Stimulated activated CD4-positive, alpha-beta T cell treated with anti-CD3 and anti-CD28 coated beads, Interleukin-2, amount 100 ng/mL, for 4 hours (primary cell): Measurements from ENCODE around the gene MIEF2.
"Not testable (repeated sequence)": the region's sequence is repeated elsewhere in the genome, so short reads cannot be mapped to it uniquely, and the experiment has no call there.

ENCODE experiments used
- DNase-seq: peaks from one replicate; pipeline ENCODE4 v3.0.0-alpha.2; 2020; ENCODE audit warnings: low read depth

MIEF2 gene

DNA sequence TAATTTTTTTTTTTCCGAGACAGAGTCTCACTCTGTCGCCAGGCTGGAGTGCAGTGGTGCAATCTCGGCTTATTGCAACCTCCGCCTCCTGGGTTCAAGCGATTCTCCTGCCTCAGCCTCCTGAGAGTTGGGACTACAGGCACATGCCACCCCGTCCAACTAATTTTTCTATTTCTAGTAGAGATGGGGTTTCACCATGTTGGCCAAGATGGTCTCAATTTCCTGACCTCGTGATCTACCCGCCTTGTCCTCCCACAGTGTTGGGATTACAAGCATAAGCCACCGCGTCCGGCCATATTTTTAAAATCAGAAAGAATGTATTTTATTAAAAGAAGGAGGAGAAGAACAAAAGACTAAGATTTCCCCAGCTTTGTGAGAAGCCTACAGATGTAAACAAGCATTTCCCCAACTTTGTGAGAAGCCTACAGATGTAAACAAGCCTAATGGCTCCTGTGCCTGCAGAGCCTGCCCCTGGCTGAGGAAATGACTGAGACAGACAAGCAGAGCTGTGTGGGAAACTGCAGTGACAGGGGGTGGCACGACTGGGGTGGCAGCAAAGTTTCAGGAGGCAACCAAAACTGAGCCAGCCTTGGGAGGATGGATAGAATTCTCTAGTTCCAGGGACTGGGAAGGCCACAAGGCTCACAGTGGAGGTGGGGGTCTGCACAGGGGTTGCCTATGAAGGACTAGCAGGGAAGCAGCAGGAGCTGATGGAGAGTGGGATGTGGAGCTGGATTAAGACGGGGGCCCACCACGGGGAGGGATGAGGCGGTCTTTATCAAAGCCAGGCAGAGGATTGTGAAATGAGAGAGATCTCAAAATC lies 31.5 kb downstream of the MIEF2 start:
- no peak for DNase-seq

- DNase-seq = not testable (repeated sequence)
Observed at GRCh38 chr17:18298061-18298460, 37.6 kb downstream of the MIEF2 start.

DNA sequence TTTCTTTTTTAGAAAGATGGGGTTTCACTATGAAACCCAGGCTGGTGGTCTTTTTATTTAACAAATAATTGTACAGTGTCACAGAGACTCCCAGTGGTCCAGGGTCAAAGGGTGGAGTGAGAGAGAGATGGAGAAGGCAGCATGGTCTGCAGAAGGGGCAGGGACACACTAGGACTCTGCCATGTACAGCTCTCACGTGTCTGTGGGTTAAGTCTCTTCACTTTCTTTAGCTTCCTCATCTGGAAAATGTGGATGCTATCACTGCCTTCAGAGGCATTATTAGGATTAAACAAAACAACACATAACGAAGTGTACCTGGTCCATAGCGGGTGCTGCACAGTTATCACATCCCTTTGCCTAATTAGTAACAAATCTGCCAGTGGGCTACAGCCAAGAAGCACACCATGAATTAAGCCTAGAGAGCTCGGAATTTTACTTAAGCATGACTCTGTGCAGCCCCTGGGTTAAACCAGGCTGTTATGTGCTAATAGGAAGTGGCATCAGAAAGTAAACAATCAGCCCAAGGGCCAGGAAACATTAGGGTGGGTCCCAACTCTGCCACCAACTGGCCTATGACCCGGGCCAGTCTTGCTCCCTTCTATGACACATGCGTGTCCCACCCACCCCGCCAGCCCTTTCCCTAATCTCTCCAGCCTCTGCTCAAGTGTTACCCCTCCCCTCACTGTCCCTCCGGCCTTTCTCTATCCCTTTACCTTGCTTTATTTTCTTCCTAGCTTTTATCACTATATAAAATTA lies 40.4 kb downstream of the MIEF2 start:
- no peak for DNase-seq

GRCh38 chr17:18303206-18303605 lies 42.7 kb downstream of the MIEF2 start:
- DNase-seq = not testable (repeated sequence)

DNA sequence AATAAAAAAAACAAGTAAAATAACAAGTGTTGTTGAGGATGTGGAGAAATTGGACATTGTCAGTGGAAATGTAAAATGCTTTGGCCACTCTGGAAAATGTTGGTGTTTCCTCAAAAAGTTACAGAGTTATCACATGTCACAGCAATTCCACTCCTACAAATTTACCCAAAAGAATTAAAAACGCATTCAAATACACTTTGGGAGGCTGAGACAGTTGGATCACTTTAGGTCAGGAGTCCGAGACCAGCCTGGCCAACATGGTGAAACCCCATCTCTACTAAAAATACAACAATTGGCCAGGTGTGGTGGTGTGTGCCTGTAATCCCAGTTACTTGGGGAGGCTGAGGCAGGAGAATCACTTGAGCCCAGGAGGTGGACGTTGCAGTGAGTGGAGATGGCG lies 48.7 kb downstream of the MIEF2 start:
- DNase-seq = no peak

DNA sequence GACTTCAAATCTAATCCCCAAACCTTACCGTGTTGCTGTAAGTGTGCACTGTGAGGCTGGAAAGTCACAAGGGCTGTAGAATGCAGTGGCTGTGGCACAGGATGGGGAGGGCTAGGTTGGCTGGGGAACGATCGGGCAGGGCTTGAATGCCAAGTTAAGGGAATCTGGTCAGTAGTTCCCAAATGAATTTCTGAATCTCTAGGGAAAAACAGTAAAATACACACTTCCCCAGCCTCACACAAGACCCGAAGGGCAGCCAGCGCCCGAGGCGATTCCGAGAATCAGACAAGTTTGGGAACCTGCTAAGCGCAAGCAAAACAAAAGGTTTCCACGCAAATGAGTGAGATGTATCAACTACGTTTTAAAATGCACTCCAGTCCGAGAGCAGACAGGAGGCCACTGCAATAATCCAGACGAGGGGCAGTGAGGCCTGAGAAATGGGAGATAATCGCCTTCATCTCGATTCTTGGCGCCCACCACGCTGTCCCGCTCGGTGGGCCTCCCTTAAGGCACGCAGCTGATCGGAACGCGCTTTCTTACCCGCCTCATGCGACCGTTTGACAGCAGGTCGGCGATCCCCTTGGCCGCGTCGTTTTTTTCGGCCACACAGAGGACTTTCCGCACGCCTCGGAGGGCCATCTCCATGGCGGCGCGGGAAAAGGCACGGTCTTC lies 53.7 kb downstream of the MIEF2 start:
- no peak for DNase-seq

- DNase-seq = peak; percentile 98
Observed at GRCh38 chr17:18314731-18315561, 54.5 kb downstream of the MIEF2 start, which contains the start of the genes SMCR8 and TOP3A. TSS of gene SMCR8 (plus strand) at chr17:18315293. CDS start at chr17:18315790, 497 bp downstream. TSS of gene TOP3A (minus strand) at chr17:18314994. CDS start at chr17:18314778, 216 bp downstream.

DNA sequence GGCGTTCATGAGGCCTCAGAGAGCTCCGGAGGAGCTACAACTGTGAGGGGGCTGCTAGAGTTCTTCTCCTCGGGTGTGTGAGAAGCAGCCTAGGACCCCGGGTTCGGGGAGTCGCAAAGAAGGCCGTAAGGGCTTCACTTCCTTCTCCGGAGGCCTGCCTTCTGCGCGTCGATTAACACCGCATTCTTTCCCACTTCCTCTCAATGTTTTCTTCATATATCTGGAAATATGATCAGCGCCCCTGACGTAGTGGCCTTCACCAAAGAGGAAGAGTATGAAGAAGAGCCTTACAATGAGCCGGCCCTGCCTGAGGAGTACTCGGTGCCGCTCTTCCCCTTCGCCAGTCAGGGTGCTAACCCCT lies 55.1 kb downstream of the MIEF2 start:
- DNase-seq = no peak

DNA sequence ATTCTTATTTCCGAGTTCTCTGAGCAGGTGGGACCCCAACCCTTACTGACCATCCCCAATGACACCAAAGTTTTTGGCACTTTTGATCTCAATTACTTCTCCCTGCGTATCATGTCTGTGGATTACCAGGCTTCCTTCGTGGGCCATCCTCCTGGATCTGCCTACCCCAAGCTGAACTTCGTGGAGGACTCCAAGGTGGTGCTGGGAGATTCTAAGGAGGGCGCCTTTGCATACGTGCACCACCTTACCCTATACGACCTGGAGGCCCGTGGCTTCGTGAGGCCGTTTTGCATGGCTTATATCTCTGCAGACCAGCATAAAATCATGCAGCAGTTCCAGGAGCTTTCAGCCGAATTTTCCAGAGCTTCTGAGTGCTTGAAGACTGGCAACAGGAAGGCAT lies 55.5 kb downstream of the MIEF2 start:
- DNase-seq = no peak
